HG02642 (cell line): ENCODE results near the gene RAB40C.

Experiments
- ATAC-seq: cut with Tn5 transposase; IDR thresholded peaks from one replicate; pipeline ENCODE4 v1.9.1; 2021; ENCODE audit warnings: mild to moderate bottlenecking; ENCODE audit not compliant: unreplicated experiment, poor library complexity

RAB40C gene

GRCh38 chr16:574021-574760, 15.7 kb upstream of the RAB40C start:
- no peak for ATAC-seq

- ATAC-seq, result no peak
Observed at GRCh38 chr16:575354-576196, 14.3 kb upstream of the RAB40C start.

GRCh38 chr16:576197-576822, 13.6 kb upstream of the RAB40C start:
- ATAC-seq, result no peak

- ATAC-seq, result no peak
Observed at GRCh38 chr16:576823-577201, 13.1 kb upstream of the RAB40C start.

GRCh38 chr16:577796-578195, 12.1 kb upstream of the RAB40C start:
- ATAC-seq, result no peak

- ATAC-seq, result no peak
Observed at GRCh38 chr16:578232-578869, 11.5 kb upstream of the RAB40C start.

- ATAC-seq, result peak; percentile 44
Observed at GRCh38 chr16:578870-579405, 10.9 kb upstream of the RAB40C start.

GRCh38 chr16:580141-580945, 9.5 kb upstream of the RAB40C start:
- ATAC-seq, result no peak

- no peak for ATAC-seq
Observed at GRCh38 chr16:580946-581498, 8.8 kb upstream of the RAB40C start.

GRCh38 chr16:582218-582613, 7.7 kb upstream of the RAB40C start:
- ATAC-seq, result no peak

- ATAC-seq, result no peak
Observed at GRCh38 chr16:582614-583331, 7.1 kb upstream of the RAB40C start.

GRCh38 chr16:583470-583814, 6.4 kb upstream of the RAB40C start:
- ATAC-seq, result no peak

- ATAC-seq, result no peak
Observed at GRCh38 chr16:583815-584591, 5.9 kb upstream of the RAB40C start.

GRCh38 chr16:585351-585750, 4.5 kb upstream of the RAB40C start:
- ATAC-seq, result no peak

GRCh38 chr16:586047-586644, 3.7 kb upstream of the RAB40C start:
- no peak for ATAC-seq

- ATAC-seq, result no peak
Observed at GRCh38 chr16:586645-587590, 2.9 kb upstream of the RAB40C start.

GRCh38 chr16:588639-588888, 1.3 kb upstream of the RAB40C start:
- peak; percentile 12 for ATAC-seq
